PC-9 (cell line): ENCODE data around the gene FOXP1. TPM values are rescaled to one million over a fixed set of nuclear protein-coding genes. Genes with fewer than 3 reads are reported as not detected.

ENCODE experiments used
- BruUV-seq: library from RNA; stranded (reverse); fragments of 400-500 nt; replicated peaks from 2 replicates; lab custom pipeline; 2021; lab: Mats Ljungman, UMichigan
- CTCF ChIA-PET: fragments of 300-600 bp; sonication (Branson Sonifier 250); formaldehyde crosslinking; loops from one replicate; lab custom pipeline; 2022; ENCODE audit warnings: antibody characterized with exemption; lab: Charles Lee
- POLR2A ChIA-PET: fragments of 300-600 bp; sonication (Branson Sonifier 250); formaldehyde crosslinking; loops from one replicate; lab custom pipeline; 2022; ENCODE audit warnings: antibody characterized with exemption; ENCODE audit not compliant: unreplicated experiment; lab: Charles Lee
- DNase-seq, 2 experiments: peaks; one replicate each; pipeline versions ENCODE4 v3.0.0 to v3.0.0-alpha.2; 2015 to 2022; ENCODE audit warnings: mixed read lengths in 1 of 2
- H2AFZ ChIP-seq: fragments of 200-600 bp; sonication (generic); 2 replicates; pipeline ENCODE4 v1.8.1; 2017; ENCODE audit warnings: antibody characterized with exemption
- H3F3A ChIP-seq: fragments of 200-600 bp; sonication (generic); 2 replicates; pipeline ENCODE4 v1.8.1; 2017; ENCODE audit warnings: antibody characterized with exemption, mild to moderate bottlenecking, low read depth; ENCODE audit not compliant: insufficient read depth
- H3K27ac ChIP-seq: fragments of 200-600 bp; sonication (generic); 2 replicates; pipeline ENCODE4 v1.6.1; 2016; ENCODE audit warnings: mixed run types
- H3K27me3 ChIP-seq: fragments of 200-600 bp; sonication (generic); 2 replicates; pipeline ENCODE4 v1.6.1; 2016; ENCODE audit warnings: low read depth, mixed run types; ENCODE audit not compliant: insufficient read depth
- H3K36me3 ChIP-seq: fragments of 200-600 bp; sonication (generic); 2 replicates; pipeline ENCODE4 v1.6.1; 2016; ENCODE audit warnings: low read depth, mixed run types
- H3K4me1 ChIP-seq: fragments of 200-600 bp; sonication (generic); replicated peaks from 2 replicates; pipeline ENCODE4 v1.6.1; 2016; ENCODE audit warnings: mixed run types; ENCODE audit not compliant: insufficient read depth
- H3K4me2 ChIP-seq: fragments of 200-600 bp; sonication (generic); 2 replicates; pipeline ENCODE4 v1.6.1; 2017; ENCODE audit warnings: mixed run types
- H3K4me3 ChIP-seq: fragments of 200-600 bp; sonication (generic); 2 replicates; pipeline ENCODE4 v1.6.1; 2016; ENCODE audit warnings: mixed run types
- H3K79me2 ChIP-seq: fragments of 200-600 bp; sonication (generic); 2 replicates; pipeline ENCODE4 v1.6.1; 2017; ENCODE audit warnings: low read depth, mixed run types
- H3K9me2 ChIP-seq: fragments of 200-600 bp; sonication (generic); 2 replicates; pipeline ENCODE4 v1.8.1; 2017; ENCODE audit warnings: mild to moderate bottlenecking; ENCODE audit not compliant: insufficient read depth
- H3K9me3 ChIP-seq: fragments of 200-600 bp; sonication (generic); 2 replicates; pipeline ENCODE4 v1.8.1; 2016; ENCODE audit warnings: low read depth; ENCODE audit not compliant: insufficient read depth
- H4K20me1 ChIP-seq: fragments of 200-600 bp; sonication (generic); 2 replicates; pipeline ENCODE4 v1.8.1; 2017; ENCODE audit not compliant: insufficient read depth
- CTCF ChIP-seq: fragments of 200-600 bp; sonication (generic); conservative IDR thresholded peaks from 2 replicates; pipeline ENCODE4 v1.6.1; 2017; ENCODE audit warnings: mixed run types, antibody characterized with exemption, mild to moderate bottlenecking, moderate library complexity
- EZH2 ChIP-seq: fragments of 200-600 bp; sonication (generic); IDR thresholded peaks from 2 replicates; pipeline ENCODE4 v1.8.0; 2017; ENCODE audit warnings: antibody characterized with exemption, low read depth
- intact Hi-C: fragments of 100-400 bp; cut with micrococcal nuclease; formaldehyde crosslinking; loops from one replicate; pipeline ENCODE4 v1.10.0; 2022; ENCODE audit not compliant: unreplicated experiment
- total RNA-seq: library from RNA; stranded (reverse); gene quantifications from 2 replicates; pipeline ENCODE4 v1.2.3, GENCODE V29; 2021

The FOXP1 gene
- total RNA-seq, 1 experiment from 2014 or later, result 33.3 TPM

GRCh38 chr3:71593106-71593505, 9.6 kb upstream of the FOXP1 start:
- Histone ChIP-seq H3K4me2 (no peak overlapping the region), H3K27me3 (no peaks in the 10 kb centered on the region), H3F3A (no peaks in the 10 kb centered on the region), H3K4me1 (no peaks in the 10 kb centered on the region), H4K20me1 (no peaks in the 10 kb centered on the region), H2AFZ (no peak overlapping the region), H3K9me3 (no peaks in the 10 kb centered on the region), H3K36me3 (no peaks in the 10 kb centered on the region), H3K79me2 (no peaks in the 10 kb centered on the region), H3K4me3 (no peak overlapping the region), H3K27ac (no peak overlapping the region), H3K9me2 (no peaks in the 10 kb centered on the region)
- BruUV-seq, result no TSS peak
- ChIA-PET POLR2A (no interaction called here), CTCF (no interaction called here)
- intact Hi-C loops, result no loop called here
- no peak for DNase-seq
- TF ChIP-seq CTCF (no peak), EZH2 (no peak)

GRCh38 chr3:71591101-71591500, 7.6 kb upstream of the FOXP1 start:
- no peaks in the 10 kb centered on the region for H3K9me3 ChIP-seq
- H3K4me2 ChIP-seq, result no peak overlapping the region
- H2AFZ ChIP-seq, result no peak overlapping the region
- no peaks in the 10 kb centered on the region for H3K9me2 ChIP-seq
- intact Hi-C loops, result no loop called here
- CTCF ChIA-PET, result no interaction called here
- no peaks in the 10 kb centered on the region for H3F3A ChIP-seq
- H3K27ac ChIP-seq, result no peak overlapping the region
- H3K79me2 ChIP-seq, result no peaks in the 10 kb centered on the region
- DNase-seq, result no peak
- no peaks in the 10 kb centered on the region for H3K4me1 ChIP-seq
- H3K36me3 ChIP-seq, result no peaks in the 10 kb centered on the region
- H3K27me3 ChIP-seq, result no peaks in the 10 kb centered on the region
- H4K20me1 ChIP-seq, result no peaks in the 10 kb centered on the region
- TF ChIP-seq EZH2 (no peak), CTCF (no peak)
- no peak overlapping the region for H3K4me3 ChIP-seq
- POLR2A ChIA-PET, result no interaction called here
- no TSS peak for BruUV-seq

GRCh38 chr3:71589132-71589531, 5.6 kb upstream of the FOXP1 start:
- Histone ChIP-seq H3K27me3 (no peaks in the 10 kb centered on the region), H3F3A (no peaks in the 10 kb centered on the region; the same call in 1 of the 2 replicates), H3K4me1 (0 out of 2 replicates have a peak, but pooled peaks cover 6% of the 10 kb centered on the region), H4K20me1 (no peaks in the 10 kb centered on the region), H3K36me3 (no peaks in the 10 kb centered on the region), H3K4me2 (no peak overlapping the region), H3K27ac (no peak overlapping the region), H3K79me2 (no peaks in the 10 kb centered on the region), H3K9me2 (no peaks in the 10 kb centered on the region), H2AFZ (no peak overlapping the region), H3K9me3 (no peaks in the 10 kb centered on the region), H3K4me3 (no peak overlapping the region)
- no TSS peak for BruUV-seq
- intact Hi-C loops, result loop anchor here (5.0 to 10.0 kb wide), 4 partner anchors 194 to 1037 kb away; no protein-coding TSS in a partner anchor
- no peak for DNase-seq
- ChIA-PET CTCF (no interaction called here), POLR2A (no interaction called here)
- TF ChIP-seq EZH2 (no peak), CTCF (no peak)
